ENCODE results near the gene NDRG3.
"Not testable (repeated sequence)": the region's sequence is repeated elsewhere in the genome, so short reads cannot be mapped to it uniquely, and the experiment has no call there.

Gene NDRG3

GRCh38 chr20:36644706-36645095 lies 101.2 kb downstream of the NDRG3 start:
- no peak for DNase-seq (ENCODE audit: low read depth, low spot score)

GRCh38 chr20:36644032-36644705 lies 101.7 kb downstream of the NDRG3 start:
- DNase-seq (ENCODE audit: low read depth, low spot score): no peak

GRCh38 chr20:36642136-36642535 lies 103.8 kb downstream of the NDRG3 start:
- no peak for DNase-seq (ENCODE audit: low read depth, low spot score)

- no peak for DNase-seq (ENCODE audit: low read depth, low spot score)
These were observed 104.4 kb downstream of the NDRG3 start for GRCh38 chr20:36641506-36641843.

GRCh38 chr20:36638876-36639400 lies 107.0 kb downstream of the NDRG3 start:
- not testable (repeated sequence) for DNase-seq (ENCODE audit: low read depth, low spot score)

GRCh38 chr20:36634342-36634741 lies 111.5 kb downstream of the NDRG3 start:
- no peak for DNase-seq (ENCODE audit: low read depth, low spot score)

GRCh38 chr20:36633285-36633772 lies 112.6 kb downstream of the NDRG3 start:
- no peak for DNase-seq (ENCODE audit: low read depth, low spot score)

GRCh38 chr20:36632487-36633284 lies 113.2 kb downstream of the NDRG3 start:
- no peak for DNase-seq (ENCODE audit: low read depth, low spot score)

- DNase-seq (ENCODE audit: low read depth, low spot score): no peak
These were observed 113.8 kb downstream of the NDRG3 start for GRCh38 chr20:36632147-36632486.

- DNase-seq (ENCODE audit: low read depth, low spot score): no peak
These were observed 114.2 kb downstream of the NDRG3 start for GRCh38 chr20:36631646-36632045.

GRCh38 chr20:36629719-36630681 lies 115.9 kb downstream of the NDRG3 start:
- no peak for DNase-seq (ENCODE audit: low read depth, low spot score)

GRCh38 chr20:36628076-36628475 lies 117.8 kb downstream of the NDRG3 start:
- DNase-seq (ENCODE audit: low read depth, low spot score): no peak

- no peak for DNase-seq (ENCODE audit: low read depth, low spot score)
These were observed 121.0 kb downstream of the NDRG3 start for GRCh38 chr20:36624944-36625324.

- DNase-seq (ENCODE audit: low read depth, low spot score): no peak
These were observed 121.6 kb downstream of the NDRG3 start for GRCh38 chr20:36624068-36624943.

- DNase-seq (ENCODE audit: low read depth, low spot score): no peak
These were observed 122.4 kb downstream of the NDRG3 start for GRCh38 chr20:36623444-36623843.

GRCh38 chr20:36620917-36621316 lies 125.0 kb downstream of the NDRG3 start:
- DNase-seq (ENCODE audit: low read depth, low spot score): no peak

GRCh38 chr20:36614781-36615557 lies 130.9 kb downstream of the NDRG3 start:
- DNase-seq (ENCODE audit: low read depth, low spot score): no peak

- no peak for DNase-seq (ENCODE audit: low read depth, low spot score)
These were observed 131.9 kb downstream of the NDRG3 start for GRCh38 chr20:36613974-36614373.

- no peak for DNase-seq (ENCODE audit: low read depth, low spot score)
These were observed 134.3 kb downstream of the NDRG3 start for GRCh38 chr20:36611625-36612024.

GRCh38 chr20:36608388-36608728 lies 137.5 kb downstream of the NDRG3 start:
- DNase-seq (ENCODE audit: low read depth, low spot score): not testable (repeated sequence)

All from activated CD4-positive, CD25-positive, alpha-beta regulatory T cell treated with anti-CD3 and anti-CD28 coated beads, Interleukin-2, amount 50 U/mL, for 16 hours (primary cell).